NB4 (cell line): ENCODE data around the gene MFGE8.

Source experiments
- MYC ChIP-seq: IDR thresholded peaks from 2 replicates; pipeline ENCODE4 v1.6.1; 2011; ENCODE audit warnings: low read depth, low read length
- POLR2A ChIP-seq: IDR thresholded peaks from 2 replicates; pipeline ENCODE4 v1.6.1; 2011; ENCODE audit warnings: mild to moderate bottlenecking; ENCODE audit not compliant: insufficient read length; ENCODE audit errors: extremely low read depth
- TF ChIP-seq, protein P1 (sequence below): IDR thresholded peaks from one replicate; pipeline ENCODE4 v1.5.1; 2012; ENCODE audit warnings: low read depth, low read length
- TF ChIP-seq, protein P2 (sequence below): IDR thresholded peaks from 2 replicates; pipeline ENCODE4 v1.6.1; 2011; ENCODE audit warnings: low read depth, low read length

DNA sequence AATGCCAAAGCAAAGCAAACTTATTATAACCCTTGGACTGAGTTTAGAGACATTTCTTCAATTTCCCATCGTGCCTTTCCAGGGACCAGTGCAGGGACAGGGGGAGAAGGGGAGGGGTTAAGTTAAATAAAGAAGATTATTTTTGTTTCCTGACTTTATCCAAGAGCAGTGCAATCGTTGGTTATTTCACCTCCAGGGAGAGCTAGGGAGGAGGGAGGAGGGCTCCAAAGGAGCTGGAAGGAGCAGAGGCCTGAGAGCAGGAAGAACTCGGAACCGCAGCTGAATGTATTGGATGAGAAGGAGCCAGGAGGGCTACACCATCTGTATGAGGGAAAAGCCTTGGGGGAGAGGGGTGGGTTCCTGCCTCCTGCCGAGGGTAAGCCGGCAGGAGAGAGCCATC is 38.5 kb downstream of the MFGE8 start:
- TF ChIP-seq, protein P1, sequence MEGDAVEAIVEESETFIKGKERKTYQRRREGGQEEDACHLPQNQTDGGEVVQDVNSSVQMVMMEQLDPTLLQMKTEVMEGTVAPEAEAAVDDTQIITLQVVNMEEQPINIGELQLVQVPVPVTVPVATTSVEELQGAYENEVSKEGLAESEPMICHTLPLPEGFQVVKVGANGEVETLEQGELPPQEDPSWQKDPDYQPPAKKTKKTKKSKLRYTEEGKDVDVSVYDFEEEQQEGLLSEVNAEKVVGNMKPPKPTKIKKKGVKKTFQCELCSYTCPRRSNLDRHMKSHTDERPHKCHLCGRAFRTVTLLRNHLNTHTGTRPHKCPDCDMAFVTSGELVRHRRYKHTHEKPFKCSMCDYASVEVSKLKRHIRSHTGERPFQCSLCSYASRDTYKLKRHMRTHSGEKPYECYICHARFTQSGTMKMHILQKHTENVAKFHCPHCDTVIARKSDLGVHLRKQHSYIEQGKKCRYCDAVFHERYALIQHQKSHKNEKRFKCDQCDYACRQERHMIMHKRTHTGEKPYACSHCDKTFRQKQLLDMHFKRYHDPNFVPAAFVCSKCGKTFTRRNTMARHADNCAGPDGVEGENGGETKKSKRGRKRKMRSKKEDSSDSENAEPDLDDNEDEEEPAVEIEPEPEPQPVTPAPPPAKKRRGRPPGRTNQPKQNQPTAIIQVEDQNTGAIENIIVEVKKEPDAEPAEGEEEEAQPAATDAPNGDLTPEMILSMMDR, result no peak
- TF ChIP-seq, protein P2, sequence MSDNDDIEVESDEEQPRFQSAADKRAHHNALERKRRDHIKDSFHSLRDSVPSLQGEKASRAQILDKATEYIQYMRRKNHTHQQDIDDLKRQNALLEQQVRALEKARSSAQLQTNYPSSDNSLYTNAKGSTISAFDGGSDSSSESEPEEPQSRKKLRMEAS, result no peak
- no peak for TF ChIP-seq MYC
- no peak for TF ChIP-seq POLR2A
